ENCODE results near the gene SH3RF2. TPM values are rescaled to one million over a fixed set of nuclear protein-coding genes. Genes with fewer than 3 reads are reported as not detected.

The SH3RF2 gene
- total RNA-seq, 4 donors from 2014 or later = 19.2 to 97.1 (median 39.1) TPM

DNA sequence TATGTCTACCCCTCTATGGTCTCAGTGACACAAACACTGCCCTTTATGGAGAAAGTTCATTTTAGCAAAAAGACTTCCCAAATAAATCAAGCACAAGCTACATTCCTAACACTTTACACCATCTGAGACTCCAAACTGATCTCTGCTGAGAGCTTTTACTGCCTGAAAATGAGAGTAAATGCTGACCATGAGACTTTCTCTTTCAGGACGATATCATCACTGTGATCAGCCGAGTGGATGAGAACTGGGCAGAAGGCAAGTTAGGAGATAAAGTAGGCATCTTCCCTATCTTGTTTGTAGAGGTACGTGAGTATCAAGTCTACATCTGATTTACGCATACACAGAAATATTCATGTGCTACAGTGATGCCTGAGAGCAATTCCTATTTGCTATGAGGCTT is 67.5 kb downstream of the SH3RF2 start:
- H3K9me3 ChIP-seq = no peaks in the 10 kb centered on the region
- in situ Hi-C loops (cut with MboI; ENCODE audit: low sequenced_read_pairs in 4 of 4) (no loop called here), intact Hi-C loops (cut with DNase I; ENCODE audit: low total_unique reads) (no loop called here)
- no peak overlapping the region for H3K27ac ChIP-seq
- no peak for DNase-seq
- TF ChIP-seq, protein P1, sequence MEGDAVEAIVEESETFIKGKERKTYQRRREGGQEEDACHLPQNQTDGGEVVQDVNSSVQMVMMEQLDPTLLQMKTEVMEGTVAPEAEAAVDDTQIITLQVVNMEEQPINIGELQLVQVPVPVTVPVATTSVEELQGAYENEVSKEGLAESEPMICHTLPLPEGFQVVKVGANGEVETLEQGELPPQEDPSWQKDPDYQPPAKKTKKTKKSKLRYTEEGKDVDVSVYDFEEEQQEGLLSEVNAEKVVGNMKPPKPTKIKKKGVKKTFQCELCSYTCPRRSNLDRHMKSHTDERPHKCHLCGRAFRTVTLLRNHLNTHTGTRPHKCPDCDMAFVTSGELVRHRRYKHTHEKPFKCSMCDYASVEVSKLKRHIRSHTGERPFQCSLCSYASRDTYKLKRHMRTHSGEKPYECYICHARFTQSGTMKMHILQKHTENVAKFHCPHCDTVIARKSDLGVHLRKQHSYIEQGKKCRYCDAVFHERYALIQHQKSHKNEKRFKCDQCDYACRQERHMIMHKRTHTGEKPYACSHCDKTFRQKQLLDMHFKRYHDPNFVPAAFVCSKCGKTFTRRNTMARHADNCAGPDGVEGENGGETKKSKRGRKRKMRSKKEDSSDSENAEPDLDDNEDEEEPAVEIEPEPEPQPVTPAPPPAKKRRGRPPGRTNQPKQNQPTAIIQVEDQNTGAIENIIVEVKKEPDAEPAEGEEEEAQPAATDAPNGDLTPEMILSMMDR (IDR thresholded peaks at IDR 0.05 in 4 of 5, conservative IDR thresholded peaks at IDR 0.05 in 1 of 5) = no peak
- no peak for TF ChIP-seq POLR2A (IDR thresholded peaks at IDR 0.05)
- H3K4me1 ChIP-seq = no peaks in the 10 kb centered on the region
- no peaks in the 10 kb centered on the region for H3K27me3 ChIP-seq
- no peaks in the 10 kb centered on the region for H3K36me3 ChIP-seq
- ATAC-seq = no peak
- no peak overlapping the region for H3K4me3 ChIP-seq

DNA sequence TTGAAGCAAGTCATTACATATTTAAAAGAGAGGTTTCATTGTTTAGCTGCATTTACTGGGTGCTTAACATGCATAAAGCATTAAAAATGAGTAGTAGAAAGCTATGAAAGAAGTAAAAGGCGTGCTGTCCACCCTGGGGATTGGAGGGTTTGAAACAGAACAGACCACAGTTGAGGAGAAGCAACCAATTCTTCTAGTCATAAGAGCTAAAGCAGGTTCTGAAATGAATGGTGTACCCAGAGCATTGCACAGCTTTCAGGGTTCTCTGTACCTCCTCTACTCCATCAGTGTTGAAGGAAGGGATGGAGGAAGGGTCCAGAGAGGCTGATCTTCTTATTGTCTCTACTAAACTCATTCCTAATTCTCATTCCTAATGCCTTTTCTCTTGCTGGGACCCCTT is 68.9 kb downstream of the SH3RF2 start:
- Histone ChIP-seq H3K9me3 (no peaks in the 10 kb centered on the region), H3K36me3 (no peaks in the 10 kb centered on the region), H3K4me3 (no peak overlapping the region), H3K27ac (no peak overlapping the region), H3K4me1 (no peaks in the 10 kb centered on the region), H3K27me3 (no peaks in the 10 kb centered on the region)
- TF ChIP-seq POLR2A (IDR thresholded peaks at IDR 0.05) = no peak
- TF ChIP-seq, protein P1 (IDR thresholded peaks at IDR 0.05 in 4 of 5, conservative IDR thresholded peaks at IDR 0.05 in 1 of 5) = no peak
- in situ Hi-C loops (cut with MboI; ENCODE audit: low sequenced_read_pairs in 4 of 4) (no loop called here), intact Hi-C loops (cut with DNase I; ENCODE audit: low total_unique reads) (no loop called here)
- ATAC-seq (no peak), DNase-seq (no peak)

DNA sequence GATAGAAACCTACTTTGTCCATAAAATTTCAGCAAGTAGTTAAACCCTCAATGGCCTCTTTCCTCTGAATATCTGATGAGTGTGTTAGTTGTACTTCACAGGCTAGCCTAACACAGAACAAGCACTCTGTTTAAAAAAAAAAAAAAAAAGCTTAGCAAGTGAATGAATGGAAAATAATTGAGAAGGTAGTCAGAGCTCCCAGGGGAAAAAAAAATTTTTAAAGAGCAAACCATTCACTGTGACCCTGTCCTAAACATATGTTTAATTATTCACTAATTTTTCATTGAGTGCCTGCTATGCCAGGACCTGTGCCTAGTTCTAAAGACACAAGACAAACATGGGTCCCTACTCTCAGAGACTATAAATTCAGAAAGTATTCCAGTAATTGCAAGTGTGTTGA is 69.3 kb downstream of the SH3RF2 start:
- TF ChIP-seq, protein P1 (IDR thresholded peaks at IDR 0.05 in 4 of 5, conservative IDR thresholded peaks at IDR 0.05 in 1 of 5) = no peak
- no peak for TF ChIP-seq POLR2A (IDR thresholded peaks at IDR 0.05)
- in situ Hi-C loops (cut with MboI; ENCODE audit: low sequenced_read_pairs in 4 of 4) = no loop called here
- no peak overlapping the region for H3K27ac ChIP-seq

DNA sequence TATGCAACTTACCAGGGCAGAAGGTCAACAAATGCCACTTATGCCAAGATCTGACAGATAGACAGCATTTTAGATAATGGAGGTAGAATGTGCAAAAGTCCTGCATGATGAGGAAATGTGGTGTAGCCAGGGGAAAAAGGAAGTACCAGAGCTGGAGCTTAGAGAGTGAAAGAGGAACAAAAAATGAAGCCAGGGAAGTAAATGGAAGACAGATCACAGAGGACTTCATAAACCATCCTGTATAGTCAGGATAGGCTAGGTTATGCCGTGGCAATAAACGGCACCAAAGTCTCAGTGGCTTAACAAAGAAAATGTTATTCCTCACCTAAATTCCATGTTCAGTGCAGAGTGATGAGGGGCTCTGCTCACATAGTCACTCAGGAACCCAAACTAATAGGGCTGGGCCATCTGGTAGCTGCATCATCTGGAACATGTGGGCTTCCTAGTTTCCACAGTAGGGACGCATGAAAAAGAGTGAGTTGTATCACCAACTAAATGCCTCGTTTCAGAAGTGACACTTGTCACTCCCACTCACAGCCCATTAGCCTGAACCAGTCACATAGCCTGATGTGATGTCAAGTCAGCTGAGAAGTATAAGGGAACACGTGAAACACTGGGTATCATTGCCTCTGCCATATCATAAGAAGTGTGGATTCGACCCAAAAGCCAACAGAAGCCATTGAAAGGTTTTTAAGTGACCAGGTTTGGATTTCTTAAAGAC is 70.3 kb downstream of the SH3RF2 start:
- no peaks in the 10 kb centered on the region for H3K4me1 ChIP-seq
- no peaks in the 10 kb centered on the region for H3K9me3 ChIP-seq
- ATAC-seq (no peak), DNase-seq (no peak)
- intact Hi-C loops (cut with DNase I; ENCODE audit: low total_unique reads) = no loop called here
- no peaks in the 10 kb centered on the region for H3K27me3 ChIP-seq
- no peaks in the 10 kb centered on the region for H3K36me3 ChIP-seq
- TF ChIP-seq, protein P1 (IDR thresholded peaks at IDR 0.05 in 4 of 5, conservative IDR thresholded peaks at IDR 0.05 in 1 of 5) = no peak
- no peak for TF ChIP-seq POLR2A (IDR thresholded peaks at IDR 0.05)
- no peak overlapping the region for H3K27ac ChIP-seq
- H3K4me3 ChIP-seq = no peak overlapping the region
- in situ Hi-C loops (cut with MboI; ENCODE audit: low sequenced_read_pairs in 4 of 4) = no loop called here

More for the DNA sequence above, 69.3 kb downstream of the SH3RF2 start:
- Histone ChIP-seq H3K36me3 (no peaks in the 10 kb centered on the region), H3K9me3 (no peaks in the 10 kb centered on the region), H3K4me1 (no peaks in the 10 kb centered on the region), H3K27me3 (no peaks in the 10 kb centered on the region), H3K4me3 (no peak overlapping the region)
- intact Hi-C loops (cut with DNase I; ENCODE audit: low total_unique reads) = no loop called here
- DNase-seq = no peak
- no peak for ATAC-seq

DNA sequence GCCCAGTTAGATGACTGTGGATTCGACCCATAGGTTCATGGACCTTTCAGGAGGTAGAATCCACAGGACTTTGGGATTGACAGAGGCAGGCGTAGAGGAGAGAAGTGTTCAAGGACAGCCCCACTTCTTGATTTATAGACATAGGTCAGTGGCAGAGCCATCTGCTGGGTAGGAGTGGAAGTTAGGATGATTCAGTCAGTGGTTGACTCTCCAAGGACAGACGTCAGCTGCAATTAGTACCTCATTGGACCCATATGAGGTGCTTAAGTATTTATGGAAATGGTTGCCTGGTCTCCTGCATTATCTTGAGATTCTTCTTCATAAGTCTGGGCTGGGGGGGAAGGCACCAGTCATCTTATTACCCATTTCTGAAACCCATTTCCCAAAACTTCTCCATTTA is 70.9 kb downstream of the SH3RF2 start:
- no peak overlapping the region for H3K4me3 ChIP-seq
- in situ Hi-C loops (cut with MboI; ENCODE audit: low sequenced_read_pairs in 4 of 4) (no loop called here), intact Hi-C loops (cut with DNase I; ENCODE audit: low total_unique reads) (no loop called here)
- ATAC-seq (peak; percentile 76 to 87), DNase-seq (no peak)
- H3K36me3 ChIP-seq = no peaks in the 10 kb centered on the region
- H3K27ac ChIP-seq = no peak overlapping the region
- TF ChIP-seq, protein P1 (IDR thresholded peaks at IDR 0.05 in 4 of 5, conservative IDR thresholded peaks at IDR 0.05 in 1 of 5) = peak in 1 of 5 experiments; percentile 25
- no peak for TF ChIP-seq POLR2A (IDR thresholded peaks at IDR 0.05)
- no peaks in the 10 kb centered on the region for H3K4me1 ChIP-seq
- no peaks in the 10 kb centered on the region for H3K9me3 ChIP-seq
- H3K27me3 ChIP-seq = no peaks in the 10 kb centered on the region
